K562 (cell line): ENCODE measurements around the gene POLR3GL. TPM values are rescaled to one million over a fixed set of nuclear protein-coding genes. Genes with fewer than 3 reads are reported as not detected.

Experiments used
- ADNP ChIP-seq: fragments of 200-800 bp; sonication (Bioruptor generic); IDR thresholded peaks from 2 replicates; pipeline ENCODE4 v1.6.1; 2016; ENCODE audit warnings: missing genetic modification characterization, missing compliant biosample characterization
- MTF1 ChIP-seq: fragments of 250-450 bp; sonication (Bioruptor Pico); IDR thresholded peaks from 2 replicates; pipeline ENCODE4 v1.9.0; 2021; ENCODE audit warnings: moderate library complexity, mild to moderate bottlenecking, inconsistent platforms, borderline replicate concordance
- NFIC ChIP-seq: fragments of 450-650 bp; IDR thresholded peaks from 2 replicates; pipeline ENCODE4 v1.6.1; 2017; ENCODE audit warnings: mild to moderate bottlenecking, inconsistent platforms
- PHF8 ChIP-seq: fragments of 200-600 bp; sonication (generic); IDR thresholded peaks from 2 replicates; pipeline ENCODE4 v1.6.1; 2012; ENCODE audit warnings: mixed run types, mild to moderate bottlenecking, inconsistent platforms, low read length, moderate library complexity, borderline replicate concordance
- PRMT5 ChIP-seq: sonication (generic); formaldehyde crosslinking; IDR thresholded peaks from 2 replicates; pipeline ENCODE4 v1.5.0; 2020; ENCODE audit warnings: missing genetic modification reagents
- RB1 ChIP-seq: fragments of 450-650 bp; IDR thresholded peaks from 2 replicates; pipeline ENCODE4 v1.6.1; 2017; ENCODE audit warnings: low read depth, mild to moderate bottlenecking
- polyA plus RNA-seq, 8 experiments: library from polyadenylated mRNA; depleted of rRNA in 4 of 8; stranded (reverse) in 5 of 8; unstranded in 3 of 8; fragments of >200 nt; fragmentation: Nextera tagmentation in 2 of 8; fragmentation: Illumina TruSeq in 1 of 8; extraction: Ambion mirVana in 2 of 8; extraction: Trizol in 1 of 8; gene quantifications; 2 replicates each; pipeline versions ENCODE4 v1.2.1 to v1.2.3, GENCODE V29; 2011 to 2014; ENCODE audit warnings: inconsistent platforms in 1 of 8, missing spikeins in 1 of 8
- total RNA-seq, 7 experiments: library from RNA; depleted of rRNA in 6 of 7; stranded (reverse); fragments of >200 nt in 6 of 7; fragmentation: Illumina TruSeq in 2 of 7; extraction: Trizol in 2 of 7; gene quantifications; 2 replicates each; pipeline versions ENCODE4 v1.2.1 to v1.2.3, GENCODE V29; 2011 to 2021; ENCODE audit warnings: low replicate concordance in 1 of 7
- TF ChIP-seq, protein P1 (sequence below), 3 experiments: fragments of 200-800 bp in 1 of 3; sonication (Bioruptor generic) in 1 of 3; sonication (generic) in 1 of 3; formaldehyde crosslinking in 1 of 3; IDR thresholded peaks; 2 replicates each; pipeline versions ENCODE4 v1.6.1 to v1.8.0; 2016 to 2022; ENCODE audit warnings: mild to moderate bottlenecking in 2 of 3, missing compliant biosample characterization in 2 of 3, missing genetic modification characterization in 2 of 3, missing genetic modification reagents in 1 of 3
- TF ChIP-seq, protein P2 (sequence below): fragments of 450-650 bp; IDR thresholded peaks from 2 replicates; pipeline ENCODE4 v1.6.1; 2016; ENCODE audit warnings: mild to moderate bottlenecking, moderate library complexity
- TF ChIP-seq, protein P3 (sequence below): sonication (generic); formaldehyde crosslinking; IDR thresholded peaks from 2 replicates; pipeline ENCODE4 v1.5.0; 2020; ENCODE audit warnings: missing genetic modification reagents
- TF ChIP-seq, protein P4 (sequence below): fragments of 200-800 bp; sonication (Bioruptor generic); IDR thresholded peaks from 2 replicates; pipeline ENCODE4 v1.6.1; 2017; ENCODE audit warnings: missing genetic modification characterization, missing compliant biosample characterization

The POLR3GL gene
- total and polyA plus RNA-seq, 9 of the 15 experiments (the other 6 are each of a cell fraction or from before 2014, with no cell fraction given), result 14.6 to 48.4 (median 38.2) TPM

DNA sequence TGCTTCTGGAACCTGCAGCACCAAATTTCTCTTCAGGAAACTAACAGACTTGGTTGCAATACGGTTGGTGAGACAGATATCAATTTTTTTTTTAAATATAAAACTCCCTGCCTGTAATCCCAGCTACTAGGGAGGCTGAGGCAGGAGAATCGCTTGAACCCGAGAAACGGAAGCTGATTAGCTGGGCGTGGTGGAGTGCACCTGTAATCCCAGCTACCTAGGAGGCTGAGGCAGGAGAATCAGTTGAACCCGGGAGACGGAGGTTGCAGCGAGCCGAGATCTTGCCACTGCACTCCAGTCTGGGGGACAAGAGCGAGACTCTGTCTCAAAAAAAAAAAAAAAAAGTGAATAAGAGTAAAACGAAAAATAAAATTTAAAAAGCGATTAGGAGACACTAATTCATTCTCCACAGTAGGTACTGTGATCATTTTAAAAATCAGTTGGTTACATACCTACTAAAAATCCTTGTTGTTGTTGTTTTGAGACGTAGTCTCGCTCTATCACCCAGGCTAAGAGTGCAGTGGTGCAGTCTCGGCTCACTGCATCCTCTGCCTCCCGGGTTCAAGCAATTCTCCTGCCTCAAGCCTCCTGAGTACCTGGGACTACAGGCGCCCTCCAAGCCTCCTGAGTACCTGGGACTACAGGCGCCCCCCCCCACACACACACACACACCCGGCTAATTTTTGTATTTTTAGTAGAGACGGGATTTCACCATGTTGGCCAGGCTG, 36.4 kb upstream of the POLR3GL start (continued):
- TF ChIP-seq, protein P1, sequence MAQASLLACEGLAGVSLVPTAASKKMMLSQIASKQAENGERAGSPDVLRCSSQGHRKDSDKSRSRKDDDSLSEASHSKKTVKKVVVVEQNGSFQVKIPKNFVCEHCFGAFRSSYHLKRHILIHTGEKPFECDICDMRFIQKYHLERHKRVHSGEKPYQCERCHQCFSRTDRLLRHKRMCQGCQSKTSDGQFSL (CRISPR knock-in tag; IDR thresholded peaks at IDR 0.05), result 0 out of 2 replicates have a peak, but pooled peaks have one; percentile 21
- TF ChIP-seq, protein P1 (tag; IDR thresholded peaks at IDR 0.05), result no peak
- TF ChIP-seq, protein P2, sequence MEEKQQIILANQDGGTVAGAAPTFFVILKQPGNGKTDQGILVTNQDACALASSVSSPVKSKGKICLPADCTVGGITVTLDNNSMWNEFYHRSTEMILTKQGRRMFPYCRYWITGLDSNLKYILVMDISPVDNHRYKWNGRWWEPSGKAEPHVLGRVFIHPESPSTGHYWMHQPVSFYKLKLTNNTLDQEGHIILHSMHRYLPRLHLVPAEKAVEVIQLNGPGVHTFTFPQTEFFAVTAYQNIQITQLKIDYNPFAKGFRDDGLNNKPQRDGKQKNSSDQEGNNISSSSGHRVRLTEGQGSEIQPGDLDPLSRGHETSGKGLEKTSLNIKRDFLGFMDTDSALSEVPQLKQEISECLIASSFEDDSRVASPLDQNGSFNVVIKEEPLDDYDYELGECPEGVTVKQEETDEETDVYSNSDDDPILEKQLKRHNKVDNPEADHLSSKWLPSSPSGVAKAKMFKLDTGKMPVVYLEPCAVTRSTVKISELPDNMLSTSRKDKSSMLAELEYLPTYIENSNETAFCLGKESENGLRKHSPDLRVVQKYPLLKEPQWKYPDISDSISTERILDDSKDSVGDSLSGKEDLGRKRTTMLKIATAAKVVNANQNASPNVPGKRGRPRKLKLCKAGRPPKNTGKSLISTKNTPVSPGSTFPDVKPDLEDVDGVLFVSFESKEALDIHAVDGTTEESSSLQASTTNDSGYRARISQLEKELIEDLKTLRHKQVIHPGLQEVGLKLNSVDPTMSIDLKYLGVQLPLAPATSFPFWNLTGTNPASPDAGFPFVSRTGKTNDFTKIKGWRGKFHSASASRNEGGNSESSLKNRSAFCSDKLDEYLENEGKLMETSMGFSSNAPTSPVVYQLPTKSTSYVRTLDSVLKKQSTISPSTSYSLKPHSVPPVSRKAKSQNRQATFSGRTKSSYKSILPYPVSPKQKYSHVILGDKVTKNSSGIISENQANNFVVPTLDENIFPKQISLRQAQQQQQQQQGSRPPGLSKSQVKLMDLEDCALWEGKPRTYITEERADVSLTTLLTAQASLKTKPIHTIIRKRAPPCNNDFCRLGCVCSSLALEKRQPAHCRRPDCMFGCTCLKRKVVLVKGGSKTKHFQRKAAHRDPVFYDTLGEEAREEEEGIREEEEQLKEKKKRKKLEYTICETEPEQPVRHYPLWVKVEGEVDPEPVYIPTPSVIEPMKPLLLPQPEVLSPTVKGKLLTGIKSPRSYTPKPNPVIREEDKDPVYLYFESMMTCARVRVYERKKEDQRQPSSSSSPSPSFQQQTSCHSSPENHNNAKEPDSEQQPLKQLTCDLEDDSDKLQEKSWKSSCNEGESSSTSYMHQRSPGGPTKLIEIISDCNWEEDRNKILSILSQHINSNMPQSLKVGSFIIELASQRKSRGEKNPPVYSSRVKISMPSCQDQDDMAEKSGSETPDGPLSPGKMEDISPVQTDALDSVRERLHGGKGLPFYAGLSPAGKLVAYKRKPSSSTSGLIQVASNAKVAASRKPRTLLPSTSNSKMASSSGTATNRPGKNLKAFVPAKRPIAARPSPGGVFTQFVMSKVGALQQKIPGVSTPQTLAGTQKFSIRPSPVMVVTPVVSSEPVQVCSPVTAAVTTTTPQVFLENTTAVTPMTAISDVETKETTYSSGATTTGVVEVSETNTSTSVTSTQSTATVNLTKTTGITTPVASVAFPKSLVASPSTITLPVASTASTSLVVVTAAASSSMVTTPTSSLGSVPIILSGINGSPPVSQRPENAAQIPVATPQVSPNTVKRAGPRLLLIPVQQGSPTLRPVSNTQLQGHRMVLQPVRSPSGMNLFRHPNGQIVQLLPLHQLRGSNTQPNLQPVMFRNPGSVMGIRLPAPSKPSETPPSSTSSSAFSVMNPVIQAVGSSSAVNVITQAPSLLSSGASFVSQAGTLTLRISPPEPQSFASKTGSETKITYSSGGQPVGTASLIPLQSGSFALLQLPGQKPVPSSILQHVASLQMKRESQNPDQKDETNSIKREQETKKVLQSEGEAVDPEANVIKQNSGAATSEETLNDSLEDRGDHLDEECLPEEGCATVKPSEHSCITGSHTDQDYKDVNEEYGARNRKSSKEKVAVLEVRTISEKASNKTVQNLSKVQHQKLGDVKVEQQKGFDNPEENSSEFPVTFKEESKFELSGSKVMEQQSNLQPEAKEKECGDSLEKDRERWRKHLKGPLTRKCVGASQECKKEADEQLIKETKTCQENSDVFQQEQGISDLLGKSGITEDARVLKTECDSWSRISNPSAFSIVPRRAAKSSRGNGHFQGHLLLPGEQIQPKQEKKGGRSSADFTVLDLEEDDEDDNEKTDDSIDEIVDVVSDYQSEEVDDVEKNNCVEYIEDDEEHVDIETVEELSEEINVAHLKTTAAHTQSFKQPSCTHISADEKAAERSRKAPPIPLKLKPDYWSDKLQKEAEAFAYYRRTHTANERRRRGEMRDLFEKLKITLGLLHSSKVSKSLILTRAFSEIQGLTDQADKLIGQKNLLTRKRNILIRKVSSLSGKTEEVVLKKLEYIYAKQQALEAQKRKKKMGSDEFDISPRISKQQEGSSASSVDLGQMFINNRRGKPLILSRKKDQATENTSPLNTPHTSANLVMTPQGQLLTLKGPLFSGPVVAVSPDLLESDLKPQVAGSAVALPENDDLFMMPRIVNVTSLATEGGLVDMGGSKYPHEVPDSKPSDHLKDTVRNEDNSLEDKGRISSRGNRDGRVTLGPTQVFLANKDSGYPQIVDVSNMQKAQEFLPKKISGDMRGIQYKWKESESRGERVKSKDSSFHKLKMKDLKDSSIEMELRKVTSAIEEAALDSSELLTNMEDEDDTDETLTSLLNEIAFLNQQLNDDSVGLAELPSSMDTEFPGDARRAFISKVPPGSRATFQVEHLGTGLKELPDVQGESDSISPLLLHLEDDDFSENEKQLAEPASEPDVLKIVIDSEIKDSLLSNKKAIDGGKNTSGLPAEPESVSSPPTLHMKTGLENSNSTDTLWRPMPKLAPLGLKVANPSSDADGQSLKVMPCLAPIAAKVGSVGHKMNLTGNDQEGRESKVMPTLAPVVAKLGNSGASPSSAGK, result no peak
- TF ChIP-seq PRMT5 (no peak), NFIC (no peak), ADNP (tag) (0 out of 2 replicates have a peak, but pooled peaks have one; percentile 41), MTF1 (CRISPR knock-in tag) (no peak), RB1 (no peak), PHF8 (no peak; the same call in 1 of the 2 replicates)
- TF ChIP-seq, protein P3, sequence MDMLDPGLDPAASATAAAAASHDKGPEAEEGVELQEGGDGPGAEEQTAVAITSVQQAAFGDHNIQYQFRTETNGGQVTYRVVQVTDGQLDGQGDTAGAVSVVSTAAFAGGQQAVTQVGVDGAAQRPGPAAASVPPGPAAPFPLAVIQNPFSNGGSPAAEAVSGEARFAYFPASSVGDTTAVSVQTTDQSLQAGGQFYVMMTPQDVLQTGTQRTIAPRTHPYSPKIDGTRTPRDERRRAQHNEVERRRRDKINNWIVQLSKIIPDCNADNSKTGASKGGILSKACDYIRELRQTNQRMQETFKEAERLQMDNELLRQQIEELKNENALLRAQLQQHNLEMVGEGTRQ, result no peak
- TF ChIP-seq, protein P4, sequence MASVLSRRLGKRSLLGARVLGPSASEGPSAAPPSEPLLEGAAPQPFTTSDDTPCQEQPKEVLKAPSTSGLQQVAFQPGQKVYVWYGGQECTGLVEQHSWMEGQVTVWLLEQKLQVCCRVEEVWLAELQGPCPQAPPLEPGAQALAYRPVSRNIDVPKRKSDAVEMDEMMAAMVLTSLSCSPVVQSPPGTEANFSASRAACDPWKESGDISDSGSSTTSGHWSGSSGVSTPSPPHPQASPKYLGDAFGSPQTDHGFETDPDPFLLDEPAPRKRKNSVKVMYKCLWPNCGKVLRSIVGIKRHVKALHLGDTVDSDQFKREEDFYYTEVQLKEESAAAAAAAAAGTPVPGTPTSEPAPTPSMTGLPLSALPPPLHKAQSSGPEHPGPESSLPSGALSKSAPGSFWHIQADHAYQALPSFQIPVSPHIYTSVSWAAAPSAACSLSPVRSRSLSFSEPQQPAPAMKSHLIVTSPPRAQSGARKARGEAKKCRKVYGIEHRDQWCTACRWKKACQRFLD (CRISPR knock-in tag), result 0 out of 2 replicates have a peak, but pooled peaks have one; percentile 30
